GM12875 (cell line): ENCODE measurements around the gene ENPEP.
A peak's percentile ranks its signal among the peaks of the same experiment; 100 is the strongest.

ENCODE experiments used
- H3K4me3 ChIP-seq: one replicate; pipeline ENCODE4 v1.5.1; 2011; ENCODE audit warnings: low read depth, low read length, control low read depth
- TF ChIP-seq, protein P1 (sequence below): IDR thresholded peaks from 2 replicates; pipeline ENCODE4 v1.5.1; 2011; ENCODE audit warnings: low read depth, mild to moderate bottlenecking, control low read depth, inconsistent platforms, low read length, moderate library complexity, borderline replicate concordance; ENCODE audit not compliant: insufficient read depth

The ENPEP gene

DNA sequence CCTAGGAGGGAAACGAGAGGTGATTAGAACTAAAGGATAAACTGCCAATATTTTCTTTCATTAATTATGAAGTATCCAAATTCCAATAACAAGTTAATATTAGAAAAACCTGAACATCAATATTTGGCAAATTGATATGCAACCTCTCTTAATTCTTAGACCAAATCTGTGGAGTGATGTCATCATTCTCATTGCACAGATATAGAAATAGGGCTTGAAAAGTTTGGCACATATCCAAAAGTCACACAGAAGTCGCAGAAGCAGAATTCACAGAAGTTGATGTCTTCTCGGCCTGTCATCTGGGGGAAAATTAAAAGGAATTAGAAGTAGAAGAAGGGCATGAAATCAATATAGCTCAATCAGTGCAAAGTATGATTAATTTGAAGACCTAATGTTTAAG lies 36.9 kb downstream of the ENPEP start:
- no peak overlapping the region for H3K4me3 ChIP-seq

DNA sequence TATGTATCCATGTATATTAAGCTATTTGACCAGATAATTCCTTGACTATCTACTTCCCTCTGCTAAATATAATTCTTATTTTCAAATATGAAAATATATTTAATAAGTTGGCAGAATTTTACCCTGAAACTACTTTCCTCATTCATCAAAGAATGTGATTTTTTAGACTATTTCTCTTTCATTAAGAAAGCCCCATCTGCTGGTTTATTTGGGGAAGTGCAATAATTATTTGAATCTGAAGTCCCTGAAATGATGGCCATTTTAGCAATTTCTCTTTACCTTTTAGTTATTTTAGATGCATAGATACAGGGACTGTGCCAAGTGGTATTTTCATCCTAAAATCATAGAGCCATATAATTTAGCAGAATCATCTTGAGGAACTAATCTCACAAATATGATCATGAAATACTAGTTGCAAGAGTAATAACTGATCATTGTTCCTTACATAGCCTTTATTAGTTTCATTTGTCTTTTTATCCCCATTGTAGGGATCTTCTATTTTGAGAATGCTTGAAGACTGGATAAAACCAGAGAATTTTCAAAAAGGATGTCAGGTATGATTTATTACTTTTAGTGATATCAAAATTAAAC lies 39.0 kb downstream of the ENPEP start:
- TF ChIP-seq, protein P1, sequence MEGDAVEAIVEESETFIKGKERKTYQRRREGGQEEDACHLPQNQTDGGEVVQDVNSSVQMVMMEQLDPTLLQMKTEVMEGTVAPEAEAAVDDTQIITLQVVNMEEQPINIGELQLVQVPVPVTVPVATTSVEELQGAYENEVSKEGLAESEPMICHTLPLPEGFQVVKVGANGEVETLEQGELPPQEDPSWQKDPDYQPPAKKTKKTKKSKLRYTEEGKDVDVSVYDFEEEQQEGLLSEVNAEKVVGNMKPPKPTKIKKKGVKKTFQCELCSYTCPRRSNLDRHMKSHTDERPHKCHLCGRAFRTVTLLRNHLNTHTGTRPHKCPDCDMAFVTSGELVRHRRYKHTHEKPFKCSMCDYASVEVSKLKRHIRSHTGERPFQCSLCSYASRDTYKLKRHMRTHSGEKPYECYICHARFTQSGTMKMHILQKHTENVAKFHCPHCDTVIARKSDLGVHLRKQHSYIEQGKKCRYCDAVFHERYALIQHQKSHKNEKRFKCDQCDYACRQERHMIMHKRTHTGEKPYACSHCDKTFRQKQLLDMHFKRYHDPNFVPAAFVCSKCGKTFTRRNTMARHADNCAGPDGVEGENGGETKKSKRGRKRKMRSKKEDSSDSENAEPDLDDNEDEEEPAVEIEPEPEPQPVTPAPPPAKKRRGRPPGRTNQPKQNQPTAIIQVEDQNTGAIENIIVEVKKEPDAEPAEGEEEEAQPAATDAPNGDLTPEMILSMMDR: peak; percentile 10; the same call in 1 of the 2 replicates
- no peak overlapping the region for H3K4me3 ChIP-seq

More for the DNA sequence above, 36.9 kb downstream of the ENPEP start:
- TF ChIP-seq, protein P1: no peak

DNA sequence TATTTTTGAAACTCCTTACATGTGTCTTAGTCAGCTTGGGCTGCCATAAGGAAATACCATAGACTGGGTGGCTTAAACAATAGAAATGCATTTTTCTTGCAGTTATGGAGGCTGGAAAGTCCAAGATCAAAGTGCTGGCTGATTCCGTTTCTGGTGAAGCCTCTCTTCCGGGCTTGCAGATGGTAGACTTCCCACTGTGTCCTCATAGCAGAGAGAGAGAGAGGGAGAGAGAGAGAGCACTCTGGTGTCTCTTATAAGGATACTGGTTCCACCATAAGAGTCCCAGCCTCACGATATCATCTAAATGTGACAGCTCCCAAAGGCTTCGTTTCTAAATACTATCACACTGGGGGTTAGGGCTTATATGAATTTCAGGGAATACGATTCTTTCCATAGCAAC lies 39.7 kb downstream of the ENPEP start:
- TF ChIP-seq, protein P1: no peak
- no peak overlapping the region for H3K4me3 ChIP-seq

DNA sequence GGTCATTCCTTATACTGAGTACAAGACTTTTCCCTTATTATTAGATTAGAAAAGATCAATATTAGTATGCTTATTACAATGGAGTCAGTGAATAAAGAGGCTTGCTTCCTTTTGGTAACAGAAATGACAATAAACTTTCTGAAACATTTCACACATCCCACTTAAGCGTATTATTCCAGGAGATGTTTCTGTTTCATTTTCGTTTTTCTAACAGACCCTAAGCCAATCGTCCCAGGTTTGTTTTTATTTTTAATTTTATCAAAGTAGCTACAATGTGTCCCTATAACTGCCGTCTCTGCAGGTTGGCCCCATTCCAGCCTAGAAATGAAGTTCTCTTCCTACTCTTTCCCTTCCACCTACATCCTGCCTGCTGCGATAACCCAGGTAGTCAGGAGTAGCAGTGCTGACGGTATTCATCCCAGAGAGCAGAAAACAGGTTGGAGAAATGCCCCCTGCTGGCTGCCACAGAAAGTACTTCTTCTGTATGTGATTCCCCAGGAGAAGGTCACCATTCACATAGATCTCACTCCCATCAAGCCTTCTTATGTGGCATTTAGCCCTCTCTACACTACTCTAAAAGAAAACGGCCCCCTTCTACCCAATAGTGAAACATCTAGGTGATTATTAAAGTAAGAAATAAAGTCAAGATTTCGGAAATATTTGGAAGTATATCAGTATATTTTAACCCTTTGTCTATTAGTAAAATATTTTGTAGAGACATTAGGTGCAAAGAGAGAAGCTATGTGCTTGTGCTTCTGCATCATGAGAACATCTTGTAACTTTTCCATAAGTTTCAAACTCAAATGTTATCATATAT lies 40.4 kb downstream of the ENPEP start:
- TF ChIP-seq, protein P1: peak; percentile 73
- peak overlapping the region; percentile 40 for H3K4me3 ChIP-seq

DNA sequence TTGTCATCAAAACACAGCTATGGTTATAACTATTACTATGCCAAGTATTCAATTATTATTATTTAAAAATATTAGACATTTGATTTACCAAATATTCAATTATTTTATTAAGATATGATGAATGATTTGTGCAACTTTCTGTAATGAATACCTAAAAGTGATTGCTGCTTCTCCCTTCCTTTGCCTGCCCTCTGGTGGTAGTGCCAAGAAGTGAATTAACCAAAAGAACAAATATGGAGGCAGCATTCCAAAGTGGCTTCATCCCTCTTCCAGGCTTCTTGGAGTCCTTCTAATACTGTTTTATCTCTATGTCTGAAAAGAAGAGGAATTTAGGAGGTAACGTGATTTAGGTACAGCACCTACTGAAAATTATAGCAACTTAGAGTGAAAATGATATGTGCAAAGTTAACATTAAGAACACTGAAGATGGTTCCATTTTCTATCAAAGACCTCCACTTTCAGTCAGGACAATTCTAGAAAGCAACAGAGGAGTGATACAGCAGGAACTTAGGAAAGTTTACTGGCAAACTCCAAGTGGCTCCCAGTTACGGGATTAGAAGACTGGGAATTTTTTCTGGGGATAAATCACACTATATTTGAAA lies 43.0 kb downstream of the ENPEP start:
- TF ChIP-seq, protein P1: peak; percentile 70
- no peak overlapping the region for H3K4me3 ChIP-seq

DNA sequence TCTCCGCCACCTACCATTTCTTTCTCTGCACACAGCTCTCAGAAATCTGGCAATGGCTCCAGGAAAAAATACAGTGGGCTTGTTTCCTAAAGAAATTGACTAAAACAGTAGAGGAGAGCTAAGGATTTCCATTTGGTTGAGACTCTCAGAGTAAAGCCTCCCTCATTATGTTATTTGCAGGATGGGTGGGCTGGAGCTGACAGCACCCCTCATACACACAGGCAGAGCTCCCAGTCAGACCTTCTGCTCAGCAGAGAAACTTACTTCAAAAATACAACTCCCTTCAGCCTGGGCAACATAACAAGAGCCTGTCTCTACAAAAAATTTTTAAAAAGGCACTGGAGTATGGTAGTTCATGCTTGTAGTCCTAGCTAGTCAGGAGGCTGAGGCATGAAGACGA lies 44.9 kb downstream of the ENPEP start:
- no peak overlapping the region for H3K4me3 ChIP-seq
- TF ChIP-seq, protein P1: no peak

DNA sequence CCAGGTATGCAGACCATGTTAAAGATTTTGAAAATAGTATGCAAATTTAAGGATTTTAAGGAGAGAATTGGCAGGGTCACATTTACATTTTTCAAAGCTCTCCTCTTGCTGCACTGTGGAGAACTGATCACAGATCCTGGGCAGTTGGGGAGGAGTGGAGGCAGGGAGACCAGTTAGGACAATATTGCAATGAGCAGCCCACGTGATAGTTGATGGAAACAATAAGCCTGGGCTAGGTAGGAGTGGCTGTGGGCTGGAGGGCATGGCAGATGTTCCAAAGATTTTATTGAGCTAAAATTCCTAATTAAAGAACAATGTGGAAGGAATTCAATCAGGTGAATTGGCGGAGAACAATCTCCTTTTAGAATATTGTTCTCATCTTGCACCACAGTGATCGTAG lies 50.6 kb downstream of the ENPEP start:
- H3K4me3 ChIP-seq: no peak overlapping the region
- TF ChIP-seq, protein P1: no peak
